ENCODE data around the gene CHEK1.
"Not testable (repeated sequence)": the region's sequence is repeated elsewhere in the genome, so short reads cannot be mapped to it uniquely, and the experiment has no call there.

CHEK1 gene

DNA sequence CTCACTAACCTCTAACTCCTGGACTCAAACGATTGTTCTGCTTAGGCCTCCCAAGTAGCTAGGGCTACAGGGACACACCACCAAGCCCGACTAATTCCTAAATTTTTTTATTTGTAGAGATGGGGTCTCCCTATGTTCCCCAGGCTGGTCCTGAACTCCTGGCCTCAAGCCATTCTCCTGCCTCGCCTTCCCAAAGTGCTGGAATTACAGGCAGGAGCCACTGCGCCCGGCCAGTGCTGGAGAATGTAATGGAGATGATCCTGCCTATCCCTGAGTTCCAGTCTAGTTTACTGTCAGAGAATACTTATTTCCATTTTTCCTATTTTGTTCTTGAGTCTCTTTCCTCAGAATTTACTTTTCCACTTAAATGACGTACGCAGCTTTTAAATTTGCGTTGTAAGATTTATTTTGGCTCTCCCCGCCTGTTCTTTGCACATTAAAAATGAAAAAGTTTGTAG, at the start of gene CHEK1:
Gene CHEK1 (plus strand): TSS at position 408 of the 458 bp plus-strand sequence. CDS start 1,606 bp downstream, outside the sequence.
- DNase-seq = no peak

DNA sequence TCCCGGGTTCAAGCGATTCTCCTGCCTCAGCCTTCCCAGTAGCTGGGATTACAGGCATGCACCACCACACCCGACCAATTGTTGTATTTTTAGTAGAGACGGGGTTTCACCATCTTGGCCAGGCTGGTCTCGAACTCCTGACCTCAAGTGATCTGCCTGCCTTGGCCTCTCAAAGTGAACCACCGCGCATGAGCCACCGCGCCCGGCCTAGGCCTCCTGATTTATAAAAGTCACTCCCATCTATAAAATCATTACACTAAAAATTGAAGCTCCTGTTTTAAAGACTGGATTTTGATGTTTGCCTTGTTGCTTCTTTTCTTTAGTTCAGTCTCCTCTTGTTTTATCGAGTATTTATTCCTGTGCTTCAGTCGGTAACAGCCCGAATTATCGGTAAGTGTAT, 47.8 kb upstream of the CHEK1 start:
- not testable (repeated sequence) for DNase-seq

DNA sequence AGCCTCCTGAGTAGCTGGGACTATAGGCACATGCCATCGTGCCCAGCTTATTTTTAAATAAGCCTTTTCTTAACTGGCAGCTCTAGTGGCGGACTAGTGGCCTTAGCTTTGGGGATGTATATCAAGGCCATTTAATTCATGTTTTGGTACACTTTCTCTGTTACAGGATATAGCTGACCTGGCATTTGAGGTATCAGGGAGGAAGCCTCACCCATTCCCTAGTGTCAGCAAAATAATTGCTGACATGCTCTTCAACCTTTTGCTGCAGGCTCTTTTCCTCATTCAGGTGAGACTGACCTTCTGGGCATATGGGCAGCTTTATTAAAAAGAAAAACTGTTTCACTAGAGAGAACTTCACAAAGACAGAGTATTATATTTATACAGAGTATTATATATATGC, 46.2 kb upstream of the CHEK1 start:
- no peak for DNase-seq

DNA sequence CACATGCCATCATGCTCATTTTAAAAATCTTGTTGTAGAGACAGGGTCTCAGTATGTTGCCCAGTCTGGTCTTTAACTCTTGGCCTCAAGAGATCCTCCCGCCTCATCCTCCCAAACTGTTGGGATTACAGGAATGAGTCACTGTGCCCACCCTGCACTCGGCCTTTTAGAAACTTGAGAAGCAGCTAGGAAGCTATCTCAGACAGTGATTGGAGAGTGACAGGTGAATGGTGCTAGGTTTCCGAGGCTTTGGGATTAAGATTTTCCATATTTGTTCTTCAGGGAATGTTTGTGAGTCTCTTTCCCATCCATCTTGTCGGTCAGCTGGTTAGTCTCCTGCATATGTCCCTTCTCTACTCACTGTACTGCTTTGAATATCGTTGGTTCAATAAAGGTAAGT, 45.2 kb upstream of the CHEK1 start:
- DNase-seq = no peak

DNA sequence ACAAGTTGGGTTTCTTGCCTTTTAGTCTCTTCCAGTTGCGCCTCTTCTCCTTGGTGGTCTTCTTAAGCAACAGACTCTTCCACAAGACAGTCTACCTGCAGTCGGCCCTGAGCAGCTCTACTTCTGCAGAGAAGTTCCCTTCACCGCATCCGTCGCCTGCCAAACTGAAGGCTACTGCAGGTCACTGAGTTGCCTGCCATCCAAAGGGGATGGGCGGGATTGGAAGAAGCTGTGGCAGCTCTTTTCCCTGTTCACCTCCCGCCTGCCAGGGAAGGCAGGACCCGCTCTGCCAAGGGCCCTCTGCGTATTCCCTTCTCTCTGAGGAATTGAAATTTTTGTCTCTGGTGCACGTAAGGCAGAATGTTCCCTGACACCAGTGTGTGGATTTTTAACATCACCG, 41.5 kb upstream of the CHEK1 start:
- no peak for DNase-seq

DNA sequence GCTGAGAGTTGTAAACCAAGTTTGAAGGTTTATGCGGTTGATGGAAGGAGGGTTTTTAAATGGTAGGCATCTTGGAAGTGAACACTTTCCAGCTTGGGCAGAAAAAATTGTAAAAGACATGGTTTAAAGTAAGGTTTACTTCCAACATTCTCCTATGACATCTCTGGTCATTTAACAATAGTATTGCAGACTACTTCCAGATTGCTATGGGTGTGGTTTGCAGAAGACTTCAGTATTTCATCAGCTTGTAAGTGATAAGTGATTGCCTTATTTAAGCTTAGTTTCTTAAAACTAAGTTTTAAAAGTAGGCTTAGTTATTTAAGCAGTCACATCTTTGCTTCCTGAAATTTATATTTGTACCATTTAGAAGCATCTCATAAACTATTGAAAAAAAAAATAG, 39.5 kb upstream of the CHEK1 start:
- no peak for DNase-seq

DNA sequence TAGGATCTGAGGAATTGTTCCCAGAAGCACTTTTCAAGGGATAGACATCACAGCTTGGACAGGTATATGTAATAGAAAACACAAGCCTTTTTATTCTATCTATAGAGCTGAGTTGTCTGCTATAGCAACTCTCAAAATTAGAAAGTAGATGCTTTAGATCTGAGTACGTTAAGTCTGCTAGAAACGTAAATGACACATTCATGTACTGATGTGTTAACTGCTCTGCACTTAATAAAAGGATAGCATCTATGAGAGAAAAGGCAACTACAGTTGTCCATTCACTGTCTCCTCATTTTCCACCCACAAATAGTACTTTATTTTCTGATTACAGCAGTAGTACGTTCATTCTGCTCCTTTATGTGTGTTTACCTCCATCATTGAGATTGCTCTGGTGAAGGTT, 38.3 kb upstream of the CHEK1 start:
- no peak for DNase-seq

DNA sequence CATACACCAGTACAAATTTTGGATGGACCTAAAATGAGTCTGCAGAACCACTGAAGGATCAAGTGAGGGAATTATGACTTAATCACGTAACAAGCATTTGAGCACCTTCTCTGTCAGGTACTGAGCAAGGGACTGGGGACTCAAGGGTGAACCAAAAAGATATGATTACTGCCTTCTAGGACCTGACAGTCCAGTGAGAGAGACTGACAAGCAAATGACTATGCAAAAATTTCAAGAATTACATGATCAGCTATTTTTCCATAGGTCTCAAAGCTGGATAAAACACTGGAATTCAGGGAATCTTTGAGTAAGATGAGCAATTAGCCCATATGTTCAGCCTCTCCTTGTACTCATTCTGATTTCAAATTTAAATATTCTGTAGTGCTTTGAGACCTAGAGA, 37.5 kb upstream of the CHEK1 start:
- DNase-seq = no peak

DNA sequence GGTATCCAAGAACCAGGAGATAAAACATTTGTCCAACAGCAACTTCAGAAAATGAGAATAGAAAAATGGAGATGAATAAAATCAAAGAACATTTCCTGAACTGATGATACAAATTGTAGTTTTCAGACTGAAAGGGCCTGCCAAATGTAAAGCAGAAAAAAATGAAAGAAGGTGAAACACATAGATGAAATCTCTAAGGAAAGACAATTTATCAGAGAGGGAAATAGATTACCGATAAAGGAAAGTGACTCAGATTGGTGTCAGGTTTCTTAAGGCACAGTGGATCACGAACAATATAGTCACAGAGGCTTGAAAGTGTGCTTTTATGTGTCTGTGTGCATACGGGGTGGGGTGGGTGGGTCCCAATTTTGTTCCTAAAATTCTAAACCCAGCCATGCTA, 36.5 kb upstream of the CHEK1 start:
- no peak for DNase-seq

DNA sequence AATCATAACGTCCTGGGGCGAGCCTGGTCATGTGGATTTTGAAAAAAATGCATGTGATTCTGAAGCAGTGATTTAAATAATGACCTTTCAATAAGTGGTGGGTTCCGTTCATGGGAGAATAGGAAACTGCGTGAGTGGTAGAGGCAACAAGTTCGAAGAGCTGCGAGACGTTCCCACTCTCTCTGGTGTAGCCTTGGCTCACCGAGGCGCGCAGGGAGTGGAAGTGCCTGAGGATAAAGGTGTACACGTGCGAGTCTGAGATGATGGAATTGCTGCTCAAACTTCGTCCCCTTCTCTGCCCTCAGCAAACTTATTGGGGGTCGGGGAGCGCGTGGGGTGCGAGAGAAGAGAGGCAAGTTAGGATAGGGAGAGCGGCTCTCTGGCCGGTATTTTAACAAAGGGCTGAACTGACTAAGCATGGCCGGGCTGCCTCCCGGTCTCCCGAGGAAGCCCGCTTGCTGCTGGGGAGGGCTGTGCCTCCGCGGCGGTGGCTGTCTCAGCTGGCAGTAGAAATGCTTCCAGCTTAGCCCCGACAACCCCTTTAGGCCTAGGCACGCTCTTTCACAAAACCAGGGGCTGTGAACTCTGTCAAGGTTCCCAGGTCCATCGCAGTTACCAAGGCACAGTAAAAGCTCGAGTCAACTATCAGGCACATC, 33.2 kb upstream of the CHEK1 start:
- peak; percentile 23 for DNase-seq

DNA sequence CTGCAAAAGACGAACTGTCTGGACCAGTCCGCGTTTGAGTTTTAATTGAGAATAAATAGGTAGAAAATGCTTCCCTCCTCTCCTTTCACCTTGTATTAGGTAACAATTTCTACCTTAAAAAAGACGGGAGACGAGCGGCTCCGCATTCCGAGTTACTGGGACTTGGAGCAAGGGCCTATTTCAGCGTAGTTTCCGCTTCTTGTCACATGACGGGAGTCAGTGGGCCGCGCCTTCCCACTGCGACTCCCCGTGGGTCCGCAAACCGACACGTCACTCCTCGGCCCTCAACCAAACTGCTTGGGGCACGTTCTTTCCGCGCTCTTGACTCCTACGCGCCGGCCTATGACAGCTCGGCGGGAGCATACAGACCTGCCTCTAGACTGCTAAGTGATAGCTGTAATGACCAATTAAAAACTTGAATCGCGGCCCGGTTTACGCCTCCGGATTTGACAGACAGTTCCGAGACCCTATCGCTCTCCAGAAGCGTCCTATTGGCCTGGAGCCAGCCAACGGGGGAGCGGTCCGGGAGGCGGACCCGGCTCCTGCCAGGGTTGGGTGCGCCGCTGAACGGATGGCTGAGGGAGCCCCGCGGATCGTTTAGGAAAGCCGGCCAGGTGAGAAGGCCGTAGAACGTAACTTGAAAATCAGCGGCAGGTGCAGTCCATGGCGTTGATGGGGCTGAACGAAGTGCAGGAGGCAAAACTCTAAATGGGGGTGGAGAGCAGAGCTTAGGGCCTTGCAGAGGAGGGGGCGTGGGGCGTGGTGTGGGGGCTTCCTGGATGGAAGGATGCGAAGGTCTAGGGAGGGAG, 32.5 kb upstream of the CHEK1 start, which contains the start of gene STT3A:
Gene STT3A (plus strand): TSS at position 548 of the 809 bp plus-strand sequence. CDS start 3,064 bp downstream, outside the sequence.
- peak; percentile 85 for DNase-seq

DNA sequence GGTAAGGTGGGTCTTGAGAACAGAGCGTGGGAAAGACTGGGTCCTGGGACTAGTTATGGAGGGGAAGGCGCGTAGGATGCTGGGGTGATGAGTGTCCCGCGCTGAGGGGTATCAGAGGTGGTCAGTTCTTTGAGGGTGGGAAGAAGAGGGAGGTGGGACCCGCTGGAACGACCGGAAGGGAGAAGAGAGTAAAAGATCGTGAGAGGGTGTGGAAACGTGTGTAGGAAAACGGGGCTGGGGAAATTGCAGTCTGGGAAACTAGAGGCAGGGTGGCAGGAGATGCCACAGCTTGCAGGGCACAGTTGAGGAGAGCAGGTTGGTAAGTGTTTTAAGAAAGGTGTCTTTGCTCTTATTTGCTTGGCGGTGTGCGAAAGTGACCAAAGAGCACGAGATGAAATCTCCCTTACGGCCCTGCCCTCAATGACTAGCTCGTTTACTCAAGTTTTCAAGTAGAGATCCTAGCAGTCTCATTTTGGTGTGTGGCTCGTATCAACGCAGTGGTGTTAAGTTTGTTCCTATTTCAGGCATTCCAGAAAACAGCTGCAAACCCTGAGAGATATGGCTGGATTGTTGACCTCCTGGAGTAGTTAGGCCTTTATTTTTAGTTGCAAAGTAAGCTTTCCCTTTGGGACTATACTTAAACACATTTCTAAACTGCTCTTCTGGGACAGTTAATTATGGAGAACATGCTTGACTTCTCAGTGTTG, 31.7 kb upstream of the CHEK1 start:
- peak; percentile 24 for DNase-seq

DNA sequence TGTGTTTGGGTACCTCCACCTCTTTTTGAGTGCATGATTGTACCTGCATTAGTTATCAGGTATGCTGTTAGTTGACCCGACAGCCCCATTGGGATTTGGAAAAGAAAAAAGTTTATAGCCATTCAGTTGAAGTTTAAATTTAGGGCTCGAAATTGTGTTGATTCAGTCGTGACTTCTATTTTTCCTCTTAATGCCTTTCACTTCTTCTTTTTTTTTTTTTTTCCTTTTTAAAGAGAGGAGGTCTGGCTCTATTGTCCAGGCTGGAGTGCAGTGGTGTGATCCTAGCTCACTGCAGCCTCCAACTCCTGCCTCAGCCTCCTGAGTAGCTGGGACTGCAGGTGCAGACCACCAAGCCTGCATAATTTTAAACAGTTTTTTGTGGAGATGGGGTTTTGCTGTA, 30.0 kb upstream of the CHEK1 start:
- DNase-seq = no peak

DNA sequence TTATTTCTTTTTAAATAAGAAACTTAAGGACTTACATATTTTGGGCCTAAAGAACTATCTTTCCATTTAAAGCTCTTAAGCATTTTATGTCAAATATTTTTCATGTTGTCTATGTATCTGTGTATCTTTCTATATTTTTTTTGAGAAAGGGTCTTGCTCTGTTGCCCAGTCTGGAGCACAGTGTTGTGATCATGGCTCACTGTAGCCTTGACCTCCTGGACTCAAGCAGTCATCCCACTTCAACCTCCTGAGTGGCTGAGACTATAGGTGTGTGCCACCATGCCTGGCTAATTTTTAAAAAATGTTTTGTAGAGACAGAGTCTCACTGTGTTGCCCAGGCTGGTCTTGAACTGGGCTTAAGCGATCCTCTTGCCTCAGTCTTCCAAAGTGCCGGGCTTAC, 24.3 kb upstream of the CHEK1 start:
- DNase-seq = no peak

DNA sequence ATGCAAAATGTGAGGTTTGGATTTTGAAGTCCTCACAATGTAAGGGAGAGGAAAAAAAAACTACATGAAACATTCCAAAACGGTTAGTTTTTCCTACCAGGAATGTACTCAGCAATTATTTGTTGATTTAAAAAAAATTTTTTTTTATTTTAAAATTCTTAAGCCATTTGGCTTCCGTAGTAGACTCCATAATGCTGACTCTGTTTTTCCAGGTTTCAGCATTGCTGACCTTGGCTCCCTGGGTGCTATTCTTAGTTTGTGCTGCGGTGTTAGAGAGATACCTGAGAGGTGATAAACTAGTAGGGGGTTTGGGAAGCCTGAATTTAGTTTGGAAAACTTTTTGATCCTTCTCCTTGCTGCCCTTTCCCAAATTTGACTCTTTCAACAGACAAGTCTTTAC, 21.8 kb upstream of the CHEK1 start:
- DNase-seq = no peak

DNA sequence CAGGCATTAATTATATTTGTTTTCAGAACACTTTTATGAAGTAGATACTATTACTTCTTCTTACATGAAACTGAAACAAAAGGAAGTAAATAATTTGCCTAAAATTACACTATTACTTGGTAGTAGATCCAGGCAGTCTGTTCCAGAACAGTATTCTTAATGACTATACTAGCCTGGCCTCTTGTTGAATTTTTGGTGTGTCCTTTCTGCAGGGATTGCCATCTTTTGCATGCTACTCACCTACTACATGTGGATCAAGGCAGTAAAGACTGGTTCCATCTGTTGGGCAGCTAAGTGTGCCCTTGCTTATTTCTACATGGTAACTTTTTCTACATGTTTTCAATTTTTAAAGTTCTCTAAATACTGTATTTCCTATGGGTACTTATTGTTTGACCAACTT, 19.5 kb upstream of the CHEK1 start:
- no peak for DNase-seq

DNA sequence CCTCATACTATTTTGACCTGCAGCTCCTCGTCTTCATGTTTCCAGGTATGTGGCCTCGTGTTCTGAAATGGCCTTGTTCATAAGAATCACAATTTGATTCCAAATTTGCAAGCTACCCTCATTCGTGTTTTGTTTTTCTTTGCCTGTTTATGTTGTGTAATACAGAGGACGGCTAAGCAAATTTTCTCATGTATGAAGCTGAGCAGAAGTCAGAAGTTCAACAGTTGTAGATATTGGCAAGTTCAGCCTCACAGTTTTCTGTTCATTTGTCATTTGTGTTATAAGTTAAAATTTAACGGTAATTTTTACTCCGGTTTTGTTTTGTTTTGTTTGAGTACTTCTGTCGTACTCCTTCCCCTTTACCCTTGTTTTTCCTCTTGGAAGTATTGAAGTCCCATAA, 15.4 kb upstream of the CHEK1 start:
- DNase-seq = no peak

DNA sequence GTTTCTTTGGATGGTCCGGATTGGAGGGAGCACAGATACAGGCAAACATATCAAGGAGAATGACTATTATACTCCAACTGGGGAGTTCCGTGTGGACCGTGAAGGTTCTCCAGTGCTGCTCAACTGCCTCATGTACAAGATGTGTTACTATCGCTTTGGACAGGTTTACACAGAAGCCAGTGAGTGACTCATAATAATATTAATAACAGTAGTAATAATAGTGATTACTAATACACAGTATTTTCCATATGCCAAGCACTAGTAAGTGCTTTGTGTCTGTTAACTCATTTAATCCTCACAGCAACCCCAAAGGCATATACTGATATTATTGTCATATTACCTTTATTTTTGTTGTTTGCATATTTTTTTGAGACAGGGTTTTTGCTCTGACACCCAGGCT, 6.6 kb upstream of the CHEK1 start:
- DNase-seq = no peak

DNA sequence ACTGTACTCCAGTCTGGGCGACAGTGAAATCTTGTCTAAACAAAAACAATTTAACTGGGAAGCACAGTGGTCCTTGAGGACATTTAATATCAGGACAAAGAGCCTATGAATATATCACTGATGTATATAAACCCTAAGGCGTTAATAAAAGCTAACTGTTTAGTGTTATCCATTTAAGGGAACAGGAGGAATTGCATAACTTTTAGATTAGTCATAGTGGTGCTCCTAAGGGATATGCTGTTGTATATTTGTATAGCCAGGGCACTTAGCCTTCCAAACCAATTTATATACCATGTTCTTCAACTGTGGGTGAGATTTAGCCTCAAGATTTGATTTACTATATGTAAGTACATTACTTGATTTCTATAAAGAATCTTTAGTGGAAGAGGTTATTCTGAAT, 3.0 kb upstream of the CHEK1 start:
- no peak for DNase-seq

DNA sequence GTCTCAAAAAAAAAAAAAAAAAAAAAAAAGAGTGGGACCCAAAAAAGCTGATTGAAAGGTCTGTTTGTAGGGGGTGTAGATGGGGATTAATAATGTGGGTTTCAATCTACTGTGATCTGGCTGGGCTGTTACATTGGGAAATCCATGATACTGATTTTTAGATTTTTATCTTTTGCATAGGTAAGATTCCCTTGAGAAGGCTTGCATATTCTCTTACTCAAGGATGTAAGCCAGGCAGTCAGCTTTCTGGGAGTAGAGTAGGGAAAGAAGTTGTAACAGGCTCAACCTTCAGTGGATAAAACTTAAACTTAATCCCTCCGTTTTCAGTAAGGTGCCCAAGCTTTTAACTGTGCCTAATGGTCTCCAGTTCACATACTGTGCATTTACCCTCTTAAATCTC, 1.9 kb upstream of the CHEK1 start:
- DNase-seq = no peak

DNA sequence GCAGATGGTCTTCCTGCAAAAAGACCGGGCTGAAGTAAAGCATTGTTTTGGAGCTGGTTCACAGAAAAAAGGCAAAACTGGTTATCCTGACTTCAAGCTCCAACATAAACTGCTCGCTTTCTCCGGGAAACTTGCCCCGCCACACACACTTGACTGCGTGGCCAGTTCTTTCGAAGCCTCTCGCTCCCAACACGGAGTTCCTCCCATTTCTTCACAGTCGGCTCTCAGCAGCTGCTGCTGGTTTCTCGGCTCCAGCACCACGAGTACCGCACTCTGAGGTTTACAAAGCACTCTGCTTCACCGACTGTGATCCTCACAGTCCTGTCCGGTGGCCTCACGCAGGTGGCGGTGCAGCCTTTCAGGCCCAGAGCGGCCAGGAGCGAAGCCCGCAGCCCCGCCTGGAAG, 264 bp downstream of the CHEK1 start:
- DNase-seq = no peak

DNA sequence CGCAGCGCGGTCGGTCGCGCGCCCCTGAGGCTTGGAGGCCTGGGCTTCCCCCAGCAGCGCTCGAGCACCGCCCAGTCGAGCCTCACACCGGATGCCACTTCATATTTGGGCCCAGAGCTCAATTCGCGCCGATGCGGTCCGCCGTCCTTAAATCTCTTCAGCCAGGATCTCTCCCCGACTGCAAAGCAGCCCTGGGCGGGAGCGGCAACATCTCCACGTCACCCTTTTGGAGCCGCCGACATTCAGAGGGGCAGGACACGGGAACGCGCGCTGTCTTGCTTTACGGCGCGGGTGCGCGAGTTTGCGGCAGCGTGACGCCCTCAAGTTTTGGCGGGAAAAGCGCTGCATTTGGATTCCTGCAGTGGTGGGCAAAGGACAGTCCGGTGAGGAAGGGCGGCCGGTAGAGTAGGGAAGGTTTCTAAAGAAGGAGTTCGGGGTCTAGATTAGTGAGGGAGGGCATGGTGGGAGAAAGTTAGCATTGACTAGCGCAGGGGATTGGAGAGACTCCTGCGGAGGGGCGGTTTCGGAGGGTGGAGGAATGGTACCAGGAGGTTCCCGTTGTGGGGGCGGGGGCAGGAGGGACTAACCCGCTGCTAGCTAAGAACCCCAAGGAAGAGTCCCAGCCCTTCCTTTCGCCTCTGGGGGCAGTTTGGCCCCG, 796 bp downstream of the CHEK1 start:
- DNase-seq = peak; percentile 66

DNA sequence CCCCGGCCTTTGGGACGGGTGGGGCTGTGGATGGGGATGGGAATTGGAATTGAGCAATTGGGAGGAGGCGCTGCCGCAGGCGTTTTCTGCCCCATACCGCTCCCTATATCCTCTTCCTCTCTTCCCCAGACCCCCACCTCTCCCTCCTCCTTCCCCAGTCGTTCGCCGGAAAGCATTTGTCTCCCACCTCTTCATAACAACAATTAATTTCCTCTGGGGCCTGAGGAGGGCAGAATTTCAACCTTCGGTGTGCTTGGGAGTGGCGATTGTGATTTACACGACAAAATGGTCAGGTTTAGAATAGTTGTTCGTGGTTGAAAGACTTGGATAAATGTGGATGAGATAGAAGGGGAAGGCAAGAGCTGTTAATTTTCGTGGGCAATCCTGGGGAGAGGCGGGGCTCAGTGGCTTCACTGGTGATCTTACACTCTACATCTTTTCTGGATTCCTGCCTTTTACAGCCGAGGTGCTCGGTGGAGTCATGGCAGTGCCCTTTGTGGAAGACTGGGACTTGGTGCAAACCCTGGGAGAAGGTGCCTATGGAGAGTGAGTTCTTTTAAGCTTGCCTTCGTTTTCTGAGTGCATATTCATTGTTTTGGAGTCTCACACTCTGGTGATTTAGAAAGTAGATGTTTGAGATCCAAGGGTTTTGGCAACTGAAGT, 1.5 kb downstream of the CHEK1 start:
- DNase-seq = no peak

All from 8988T (cell line).